Adrenal gland (tissue), 12 donors: Measurements from ENCODE around the gene AGTPBP1. TPM values are rescaled to one million over a fixed set of nuclear protein-coding genes. Genes with fewer than 3 reads are reported as not detected.

Source experiments
- DNase-seq, 7 donors: peaks; one replicate each; pipeline ENCODE4 v3.0.0-alpha.2; 2019 to 2020
- H3K27ac ChIP-seq, 5 donors: fragments of 200-600 bp; sonication (generic) in 4 of 5; 1 replicate in 3 of 5; 2 replicates in 2 of 5; pipeline versions ENCODE4 v1.5.1 to v1.8.0; 2016 to 2020; ENCODE audit warnings: mild to moderate bottlenecking in 1 of 5
- H3K27me3 ChIP-seq: fragments of 200-600 bp; 2 replicates; pipeline ENCODE4 v1.8.0; 2021
- H3K36me3 ChIP-seq, 2 donors: fragments of 200-600 bp; replicated peaks in 1 of 2; 1 replicate in 1 of 2; 2 replicates in 1 of 2; pipeline versions ENCODE4 v1.5.1 to v1.8.0; 2018 to 2022
- H3K4me1 ChIP-seq, 2 donors: fragments of 200-600 bp; replicated peaks in 1 of 2; 1 replicate in 1 of 2; 2 replicates in 1 of 2; pipeline versions ENCODE4 v1.5.1 to v1.8.0; 2018 to 2021
- H3K4me3 ChIP-seq, 4 donors: fragments of 200-600 bp; sonication (generic) in 3 of 4; one replicate each; pipeline ENCODE4 v1.5.1; 2016 to 2018
- H3K9me3 ChIP-seq, 3 donors: fragments of 200-600 bp; sonication (generic) in 1 of 3; replicated peaks in 1 of 3; 1 replicate in 2 of 3; 2 replicates in 1 of 3; pipeline versions ENCODE4 v1.5.1 to v1.8.0; 2016 to 2021
- POLR2A ChIP-seq, 2 donors: fragments of 450-650 bp; IDR thresholded peaks; one replicate each; pipeline ENCODE4 v1.6.1; 2017; ENCODE audit warnings: antibody characterized with exemption in 2 of 2, mild to moderate bottlenecking in 2 of 2, moderate library complexity in 1 of 2
- WGBS, 4 donors: extraction: QIAGEN DNeasy Blood & Tissue Kit in 2 of 4; methylation state at CpG; one replicate each; pipeline versions ENCODE4 v1.1.5 to v1.1.7; 2013 to 2017; 5-methylcytosine and 5-hydroxymethylcytosine counted together
- intact Hi-C, 2 donors: fragments of 100-400 bp; cut with DNase I; formaldehyde crosslinking; loops; one replicate each; pipeline versions ENCODE4 v1.14.1 to v1.15.0; 2022 to 2023
- polyA plus RNA-seq, 3 donors: library from polyadenylated mRNA; stranded (reverse); fragments of 200-250 nt in 2 of 3; fragments of 350-450 nt in 1 of 3; fragmentation: Illumina TruSeq in 1 of 3; extraction: RNeasy Lipid Tissue Mini Kit (QIAGEN cat#74804) in 1 of 3; gene quantifications; one replicate each; pipeline ENCODE4 v1.2.3, GENCODE V29; 2013 to 2014
- total RNA-seq, 9 donors: library from RNA; depleted of rRNA in 4 of 9; stranded (reverse); fragments of >200 nt in 4 of 9; fragments of 120-200 nt in 1 of 9; fragmentation: NEBNext Ultra II Directional in 1 of 9; extraction: Animal tissue kit (Norgen Biotek cat#: 25700) in 1 of 9; gene quantifications; one replicate each; pipeline versions ENCODE4 v1.1.0 to v1.2.4, GENCODE V29; 2013 to 2023
- TF ChIP-seq, protein P1 (sequence below), 6 experiments: fragments of 450-650 bp in 4 of 6; fragments of 200-600 bp in 2 of 6; sonication (generic) in 1 of 6; IDR thresholded peaks; 1 replicate in 5 of 6; 2 replicates in 1 of 6; pipeline versions ENCODE4 v1.5.1 to v1.8.0; 2016 to 2021; ENCODE audit warnings: antibody characterized with exemption in 6 of 6, mild to moderate bottlenecking in 2 of 6, moderate library complexity in 1 of 6
- donor health status: healthy with polysubstance abuse.
- donor health status: Bipolar disorder and iron deficiency.
- donor health status: DM: yes; HTN: yes; CAD: no.
- donor health status: DM: no; HTN: no; CAD: no.
- donor health status: DM: no; HTN: no; CAD: no.
- donor health status: DM: yes; HTN: yes; CAD: no.

AGTPBP1 gene
- total and polyA plus RNA-seq, 12 donors = 4.2 to 27.5 (median 11.6) TPM

DNA sequence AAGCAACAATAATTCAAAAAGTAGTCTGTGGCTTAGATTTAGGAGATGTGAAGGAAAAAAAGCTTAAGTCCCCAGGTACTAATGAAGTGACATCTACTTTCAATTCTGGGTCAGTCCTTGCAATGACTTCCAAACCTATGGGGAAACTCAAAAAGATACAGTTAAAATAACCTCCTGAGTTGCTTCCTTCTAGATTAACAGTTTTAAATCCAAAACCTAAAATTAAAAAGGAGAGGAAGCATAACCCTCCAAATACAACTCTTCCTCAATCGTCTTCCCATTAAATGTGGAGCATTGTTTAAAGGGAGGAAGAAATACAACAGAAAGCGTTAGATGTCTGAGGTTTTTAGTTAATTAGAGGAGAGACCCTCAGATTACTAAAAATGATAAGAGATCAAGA is 75.7 kb downstream of the AGTPBP1 start:
- H3K27me3 ChIP-seq = no peaks in the 10 kb centered on the region
- H3K36me3 ChIP-seq = no peaks in the 10 kb centered on the region
- 83 to 91% (median 84%) methylated on average over 2 of the region's 2 CpGs for WGBS, 4 donors
- H3K9me3 ChIP-seq = no peaks in the 10 kb centered on the region
- TF ChIP-seq, protein P1, sequence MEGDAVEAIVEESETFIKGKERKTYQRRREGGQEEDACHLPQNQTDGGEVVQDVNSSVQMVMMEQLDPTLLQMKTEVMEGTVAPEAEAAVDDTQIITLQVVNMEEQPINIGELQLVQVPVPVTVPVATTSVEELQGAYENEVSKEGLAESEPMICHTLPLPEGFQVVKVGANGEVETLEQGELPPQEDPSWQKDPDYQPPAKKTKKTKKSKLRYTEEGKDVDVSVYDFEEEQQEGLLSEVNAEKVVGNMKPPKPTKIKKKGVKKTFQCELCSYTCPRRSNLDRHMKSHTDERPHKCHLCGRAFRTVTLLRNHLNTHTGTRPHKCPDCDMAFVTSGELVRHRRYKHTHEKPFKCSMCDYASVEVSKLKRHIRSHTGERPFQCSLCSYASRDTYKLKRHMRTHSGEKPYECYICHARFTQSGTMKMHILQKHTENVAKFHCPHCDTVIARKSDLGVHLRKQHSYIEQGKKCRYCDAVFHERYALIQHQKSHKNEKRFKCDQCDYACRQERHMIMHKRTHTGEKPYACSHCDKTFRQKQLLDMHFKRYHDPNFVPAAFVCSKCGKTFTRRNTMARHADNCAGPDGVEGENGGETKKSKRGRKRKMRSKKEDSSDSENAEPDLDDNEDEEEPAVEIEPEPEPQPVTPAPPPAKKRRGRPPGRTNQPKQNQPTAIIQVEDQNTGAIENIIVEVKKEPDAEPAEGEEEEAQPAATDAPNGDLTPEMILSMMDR (IDR thresholded peaks at IDR 0.05) = no peak
- TF ChIP-seq POLR2A (IDR thresholded peaks at IDR 0.05) = no peak
- no peaks in the 10 kb centered on the region for H3K4me1 ChIP-seq
- H3K27ac ChIP-seq = no peak overlapping the region
- DNase-seq = no peak
- no peak overlapping the region for H3K4me3 ChIP-seq
- intact Hi-C loops = no loop called here

DNA sequence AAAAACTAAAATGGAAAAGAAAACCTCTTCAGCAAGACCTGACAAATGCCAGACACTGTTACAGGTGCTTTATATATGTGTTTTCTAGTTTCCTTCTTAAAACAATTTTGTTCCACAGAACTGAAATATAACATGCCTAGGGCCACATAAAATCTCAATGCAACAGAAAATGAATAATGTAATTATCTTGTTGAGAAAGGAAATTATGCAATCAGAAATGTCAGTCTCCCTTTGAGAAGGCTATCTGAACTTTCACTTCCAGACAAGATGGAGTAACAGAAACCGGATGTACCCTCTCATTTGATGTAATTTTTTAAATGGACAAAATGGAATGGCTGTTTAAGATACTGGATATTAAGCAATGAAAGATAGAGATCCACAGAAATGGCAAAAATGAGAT is 79.2 kb downstream of the AGTPBP1 start:
- Histone ChIP-seq H3K27me3 (no peaks in the 10 kb centered on the region), H3K4me3 (no peak overlapping the region), H3K9me3 (no peaks in the 10 kb centered on the region), H3K4me1 (no peaks in the 10 kb centered on the region), H3K27ac (no peak overlapping the region), H3K36me3 (no peaks in the 10 kb centered on the region)
- intact Hi-C loops = no loop called here
- TF ChIP-seq POLR2A (IDR thresholded peaks at IDR 0.05) = no peak
- TF ChIP-seq, protein P1 (IDR thresholded peaks at IDR 0.05) = no peak
- DNase-seq = no peak
- WGBS, 4 donors = 70 to 86% (median 77%) methylated on average over 1 of the region's 1 CpG

DNA sequence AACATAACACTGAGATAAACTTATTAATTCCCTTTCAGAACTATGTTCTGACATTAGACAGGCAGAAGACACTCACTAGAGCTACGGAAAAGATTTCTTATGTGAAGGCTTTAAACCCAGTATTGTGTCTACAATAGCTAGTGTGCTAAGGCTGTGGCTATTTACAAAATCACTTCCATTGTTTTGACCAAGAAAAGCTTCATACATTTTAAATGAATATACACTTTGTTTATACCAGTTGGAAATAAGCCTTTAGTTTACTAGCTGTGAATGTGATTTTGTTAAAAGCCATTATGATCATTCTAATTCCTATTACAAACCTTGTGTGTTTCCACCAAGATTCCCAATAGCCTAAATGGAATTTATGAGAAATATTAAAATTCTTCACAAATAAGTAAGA is 83.0 kb downstream of the AGTPBP1 start:
- TF ChIP-seq, protein P1 (IDR thresholded peaks at IDR 0.05) = no peak
- TF ChIP-seq POLR2A (IDR thresholded peaks at IDR 0.05) = no peak
- DNase-seq = no peak
- Histone ChIP-seq H3K27ac (no peak overlapping the region), H3K36me3 (no peaks in the 10 kb centered on the region), H3K4me1 (no peaks in the 10 kb centered on the region), H3K9me3 (peaks cover 0 to 4% (median 0%) of the 10 kb centered on the region in 3 donors), H3K4me3 (no peak overlapping the region), H3K27me3 (no peaks in the 10 kb centered on the region)
- 82 to 95% (median 87%) methylated on average over 1 of the region's 1 CpG for WGBS, 4 donors
- intact Hi-C loops = no loop called here

DNA sequence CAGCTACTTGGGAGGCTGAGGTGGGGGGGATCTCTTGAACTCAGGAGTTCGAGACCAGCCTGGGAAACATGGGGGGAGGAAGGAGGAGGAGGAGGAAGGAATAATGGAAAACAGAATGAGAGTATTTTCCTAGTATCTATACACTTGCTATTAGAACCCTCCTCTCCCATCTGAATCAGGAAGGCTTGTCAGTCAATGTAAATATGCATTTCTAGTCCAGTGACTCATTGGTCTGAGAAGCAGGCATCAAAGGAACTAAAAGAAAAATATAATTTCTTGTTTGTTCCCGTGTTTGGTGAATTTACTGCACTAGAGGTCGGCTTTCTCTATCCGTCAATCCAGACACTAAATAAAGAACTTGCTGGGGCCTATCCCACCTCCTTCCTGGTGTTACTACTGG is 88.6 kb downstream of the AGTPBP1 start:
- no peak overlapping the region for H3K4me3 ChIP-seq
- H3K36me3 ChIP-seq = no peaks in the 10 kb centered on the region
- no peak for TF ChIP-seq POLR2A (IDR thresholded peaks at IDR 0.05)
- TF ChIP-seq, protein P1 (IDR thresholded peaks at IDR 0.05) = no peak
- H3K27ac ChIP-seq = no peak overlapping the region
- intact Hi-C loops = no loop called here
- H3K9me3 ChIP-seq = peaks cover 0 to 4% (median 0%) of the 10 kb centered on the region in 3 donors
- no peak for DNase-seq
- WGBS, 4 donors = 88 to 94% (median 91%) methylated on average over 4 of the region's 4 CpGs
- no peaks in the 10 kb centered on the region for H3K27me3 ChIP-seq
- H3K4me1 ChIP-seq = no peaks in the 10 kb centered on the region
